Skeletal muscle tissue (tissue), 4 donors: ENCODE measurements around the gene IL32. TPM values are rescaled to one million over a fixed set of nuclear protein-coding genes. Genes with fewer than 3 reads are reported as not detected.

Experiments
- H3K27ac ChIP-seq: one replicate; pipeline ENCODE4 v1.7.0; 2013; ENCODE audit warnings: mild to moderate bottlenecking, low read depth, low read length, inconsistent platforms
- H3K27me3 ChIP-seq, 3 donors: one replicate each; pipeline ENCODE4 v1.7.0; 2013; ENCODE audit warnings: low read length in 3 of 3; ENCODE audit not compliant: control insufficient read depth in 3 of 3, insufficient read depth in 3 of 3
- H3K36me3 ChIP-seq, 3 donors: one replicate each; pipeline ENCODE4 v1.7.0; 2013; ENCODE audit warnings: low read length in 3 of 3; ENCODE audit not compliant: control insufficient read depth in 3 of 3, insufficient read depth in 3 of 3
- H3K4me1 ChIP-seq, 3 donors: one replicate each; pipeline ENCODE4 v1.7.0; 2013; ENCODE audit warnings: low read length in 3 of 3, mild to moderate bottlenecking in 3 of 3; ENCODE audit not compliant: control insufficient read depth in 3 of 3, insufficient read depth in 3 of 3
- H3K4me3 ChIP-seq, 3 donors: one replicate each; pipeline ENCODE4 v1.7.0; 2013; ENCODE audit warnings: low read length in 3 of 3
- H3K9ac ChIP-seq, 3 donors: one replicate each; pipeline ENCODE4 v1.7.0; 2013; ENCODE audit warnings: low read length in 3 of 3, mild to moderate bottlenecking in 3 of 3, moderate library complexity in 2 of 3, low read depth in 1 of 3
- H3K9me3 ChIP-seq, 3 donors: one replicate each; pipeline ENCODE4 v1.7.0; 2013; ENCODE audit warnings: low read length in 3 of 3; ENCODE audit not compliant: control insufficient read depth in 3 of 3
- total RNA-seq: library from RNA; depleted of rRNA; stranded (reverse); fragments of >200 nt; gene quantifications from one replicate; pipeline ENCODE4 v1.2.3, GENCODE V29; 2014
- donor health status: Osteomylitis.

Gene IL32
- total RNA-seq, 1 donor from 2014 or later, result 25.1 TPM

DNA sequence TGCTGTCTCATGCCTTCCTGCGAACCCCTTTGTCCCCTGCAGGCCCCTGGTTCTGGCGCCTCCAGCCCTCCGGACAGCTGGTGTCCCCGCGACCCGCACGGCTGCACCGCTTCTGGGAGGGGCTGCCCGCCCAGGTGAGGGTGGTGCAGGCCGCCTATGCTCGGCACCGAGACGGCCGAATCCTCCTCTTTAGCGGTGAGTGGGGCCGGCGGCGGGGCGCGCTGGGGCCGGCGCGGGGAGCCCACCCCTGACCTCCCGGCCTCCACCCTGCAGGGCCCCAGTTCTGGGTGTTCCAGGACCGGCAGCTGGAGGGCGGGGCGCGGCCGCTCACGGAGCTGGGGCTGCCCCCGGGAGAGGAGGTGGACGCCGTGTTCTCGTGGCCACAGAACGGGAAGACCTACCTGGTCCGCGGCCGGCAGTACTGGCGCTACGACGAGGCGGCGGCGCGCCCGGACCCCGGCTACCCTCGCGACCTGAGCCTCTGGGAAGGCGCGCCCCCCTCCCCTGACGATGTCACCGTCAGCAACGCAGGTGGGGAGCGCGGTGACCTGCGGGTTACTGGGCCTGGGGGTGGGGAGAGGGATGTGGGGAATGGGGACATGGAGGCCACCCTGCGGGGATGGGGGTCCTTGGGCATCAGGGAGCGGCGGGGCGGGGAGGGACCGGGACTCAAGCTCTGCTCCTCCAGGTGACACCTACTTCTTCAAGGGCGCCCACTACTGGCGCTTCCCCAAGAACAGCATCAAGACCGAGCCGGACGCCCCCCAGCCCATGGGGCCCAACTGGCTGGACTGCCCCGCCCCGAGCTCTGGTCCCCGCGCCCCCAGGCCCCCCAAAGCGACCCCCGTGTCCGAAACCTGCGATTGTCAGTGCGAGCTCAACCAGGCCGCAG, 7.1 kb upstream of the IL32 start:
- H3K27me3 ChIP-seq, result no peaks in the 10 kb centered on the region
- peaks cover 23 to 35% (median 27%) of the 10 kb centered on the region in 3 donors for H3K4me1 ChIP-seq
- peak overlapping the region; percentile 76 to 90 (median 77) for H3K9ac ChIP-seq

DNA sequence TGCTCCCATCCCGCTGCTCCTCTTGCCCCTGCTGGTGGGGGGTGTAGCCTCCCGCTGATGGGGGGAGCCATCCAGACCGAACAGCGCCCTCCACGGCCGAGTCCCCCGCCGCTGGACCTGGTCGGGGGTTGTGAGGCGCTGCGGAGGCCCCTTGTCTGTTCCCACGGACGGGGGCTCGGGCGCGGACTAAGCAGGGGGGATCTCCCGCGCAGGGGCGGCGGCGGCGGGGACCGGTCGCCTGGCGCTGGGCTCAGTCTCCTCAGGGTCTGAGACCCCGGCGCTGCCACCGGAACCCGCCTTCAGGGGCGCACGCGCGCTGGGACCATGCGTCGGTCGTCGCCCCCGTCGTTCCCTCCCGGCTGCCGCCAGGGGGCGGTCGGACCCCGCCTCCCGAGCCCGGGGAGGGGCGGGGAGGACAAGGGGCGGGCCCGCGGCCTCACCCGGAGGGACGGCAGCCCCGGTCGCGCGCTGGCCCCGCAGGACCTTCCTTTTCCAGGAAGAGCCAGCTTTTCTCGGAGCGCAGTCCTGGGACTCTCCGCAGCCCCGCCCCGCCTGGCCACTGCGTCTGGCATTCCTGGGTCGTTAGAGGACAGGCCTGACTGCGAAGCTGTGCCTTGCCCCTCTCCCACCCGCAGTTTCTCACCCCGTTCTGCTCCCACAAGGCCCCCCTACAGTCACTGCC, 6.3 kb upstream of the IL32 start:
- Histone ChIP-seq H3K4me3 (peak overlapping the region; percentile 77 to 91 (median 81)), H3K27me3 (no peaks in the 10 kb centered on the region), H3K4me1 (peaks cover 23 to 35% (median 27%) of the 10 kb centered on the region in 3 donors), H3K27ac (peak overlapping the region; percentile 80), H3K9ac (peak overlapping the region; percentile 77 to 90 (median 77)), H3K9me3 (no peaks in the 10 kb centered on the region), H3K36me3 (peaks cover 0 to 4% (median 3%) of the 10 kb centered on the region in 3 donors)

More for the DNA sequence above, 7.1 kb upstream of the IL32 start:
- Histone ChIP-seq H3K27ac (no peak overlapping the region), H3K4me3 (peak overlapping the region; percentile 77 to 91 (median 81)), H3K9me3 (no peaks in the 10 kb centered on the region), H3K36me3 (peaks cover 0 to 5% (median 4%) of the 10 kb centered on the region in 3 donors)

DNA sequence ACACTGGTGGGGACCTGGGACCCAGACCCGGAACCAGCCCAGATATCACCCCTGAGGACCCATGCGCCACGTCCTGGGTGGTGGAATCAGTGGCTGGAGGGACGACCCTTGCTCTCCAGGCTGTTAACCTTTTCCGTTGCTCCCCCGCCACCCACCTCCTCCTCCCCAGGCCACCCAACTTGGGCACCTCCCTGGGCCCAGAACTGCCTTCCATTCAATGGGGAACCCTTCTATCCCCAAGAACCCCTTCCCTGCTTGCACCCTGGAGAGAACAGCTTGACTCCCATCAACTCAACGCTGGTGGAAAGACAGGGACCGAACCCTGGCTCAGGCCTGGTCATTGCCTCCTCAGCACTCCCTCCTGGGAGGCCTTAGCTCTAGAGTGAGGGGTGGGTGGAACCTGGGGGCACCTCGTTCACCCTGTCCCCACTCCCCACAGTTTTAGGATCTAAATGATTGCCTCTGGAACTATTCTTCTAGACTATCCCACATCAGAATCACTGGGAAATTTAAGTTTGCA, 5.7 kb upstream of the IL32 start:
- no peaks in the 10 kb centered on the region for H3K27me3 ChIP-seq
- H3K4me3 ChIP-seq, result peak overlapping the region; percentile 56 to 81 (median 76)
- peaks cover 24 to 39% (median 32%) of the 10 kb centered on the region in 3 donors for H3K4me1 ChIP-seq
- no peaks in the 10 kb centered on the region for H3K9me3 ChIP-seq
- peak overlapping the region; percentile 80 for H3K27ac ChIP-seq
- H3K36me3 ChIP-seq, result peaks cover 0 to 2% (median under 1%) of the 10 kb centered on the region in 3 donors
- peak overlapping the region; percentile 73 to 90 (median 77) for H3K9ac ChIP-seq

DNA sequence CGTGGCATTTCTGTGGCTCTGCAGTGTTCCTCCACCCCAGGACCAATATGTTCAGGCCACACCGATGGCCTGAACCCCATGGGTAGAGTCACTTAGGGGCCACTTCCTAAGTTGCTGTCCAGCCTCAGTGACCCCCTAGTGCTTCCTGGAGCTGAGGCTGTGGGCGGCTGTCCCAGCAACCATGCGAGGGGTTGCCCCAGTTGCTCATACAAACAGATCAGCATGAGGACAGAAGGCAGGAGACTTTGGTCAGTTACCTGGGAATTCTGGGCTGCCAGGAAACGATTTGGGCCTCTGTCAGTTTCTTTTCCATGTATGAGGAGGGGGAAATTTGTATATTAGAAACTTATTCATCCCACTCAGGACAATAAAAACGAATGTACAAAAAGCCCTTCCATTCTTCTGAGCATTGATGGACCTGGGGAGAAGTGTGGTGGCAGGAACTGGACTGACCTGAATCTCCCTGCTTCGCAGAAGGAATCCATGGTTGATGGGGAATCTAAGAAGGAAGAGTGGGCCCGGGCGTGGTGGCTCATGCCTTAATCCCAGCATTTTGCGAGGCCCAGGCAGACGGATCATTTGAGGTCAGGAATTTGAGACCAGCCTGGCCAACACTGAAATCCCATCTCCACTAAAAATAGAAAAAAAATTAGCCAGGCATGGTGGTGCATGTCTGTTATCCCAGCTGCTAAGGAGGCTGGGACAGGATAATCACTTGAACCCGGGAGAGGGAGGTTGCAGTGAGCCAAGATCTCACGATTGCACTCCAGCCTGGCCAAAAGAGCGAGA, 4.9 kb upstream of the IL32 start:
- H3K27me3 ChIP-seq, result no peaks in the 10 kb centered on the region
- H3K36me3 ChIP-seq, result no peaks in the 10 kb centered on the region
- H3K4me1 ChIP-seq, result peaks cover 32 to 43% (median 39%) of the 10 kb centered on the region in 3 donors
- peak overlapping the region in 2 of 3 donors; percentile 27 to 76 for H3K4me3 ChIP-seq
- peak overlapping the region; percentile 80 for H3K27ac ChIP-seq
- peak overlapping the region in 2 of 3 donors; percentile 53 to 90 for H3K9ac ChIP-seq
- no peaks in the 10 kb centered on the region for H3K9me3 ChIP-seq

DNA sequence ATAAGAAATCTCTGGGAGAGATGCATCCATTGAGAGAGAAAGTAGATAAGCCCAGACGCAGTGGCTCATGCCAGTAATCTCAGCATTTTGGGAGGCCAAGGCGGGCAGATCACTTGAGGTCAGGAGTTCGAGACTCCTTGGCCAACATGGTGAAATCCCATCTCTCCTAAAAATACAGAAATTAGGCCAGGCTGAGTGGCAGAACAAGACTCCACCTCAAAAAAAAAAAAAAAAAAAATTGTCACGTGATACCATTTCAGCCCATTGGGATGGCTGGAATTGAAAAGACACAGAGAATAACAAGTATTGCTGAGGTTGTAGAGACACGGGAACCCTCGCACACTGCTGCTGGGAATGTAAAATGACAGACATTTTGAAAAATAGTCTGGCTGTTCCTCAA, 2.9 kb upstream of the IL32 start:
- no peaks in the 10 kb centered on the region for H3K9me3 ChIP-seq
- H3K4me1 ChIP-seq, result peaks cover 50 to 57% (median 53%) of the 10 kb centered on the region in 3 donors
- no peak overlapping the region for H3K27ac ChIP-seq
- H3K27me3 ChIP-seq, result no peaks in the 10 kb centered on the region
- no peak overlapping the region for H3K4me3 ChIP-seq
- no peak overlapping the region for H3K9ac ChIP-seq
- H3K36me3 ChIP-seq, result no peaks in the 10 kb centered on the region

DNA sequence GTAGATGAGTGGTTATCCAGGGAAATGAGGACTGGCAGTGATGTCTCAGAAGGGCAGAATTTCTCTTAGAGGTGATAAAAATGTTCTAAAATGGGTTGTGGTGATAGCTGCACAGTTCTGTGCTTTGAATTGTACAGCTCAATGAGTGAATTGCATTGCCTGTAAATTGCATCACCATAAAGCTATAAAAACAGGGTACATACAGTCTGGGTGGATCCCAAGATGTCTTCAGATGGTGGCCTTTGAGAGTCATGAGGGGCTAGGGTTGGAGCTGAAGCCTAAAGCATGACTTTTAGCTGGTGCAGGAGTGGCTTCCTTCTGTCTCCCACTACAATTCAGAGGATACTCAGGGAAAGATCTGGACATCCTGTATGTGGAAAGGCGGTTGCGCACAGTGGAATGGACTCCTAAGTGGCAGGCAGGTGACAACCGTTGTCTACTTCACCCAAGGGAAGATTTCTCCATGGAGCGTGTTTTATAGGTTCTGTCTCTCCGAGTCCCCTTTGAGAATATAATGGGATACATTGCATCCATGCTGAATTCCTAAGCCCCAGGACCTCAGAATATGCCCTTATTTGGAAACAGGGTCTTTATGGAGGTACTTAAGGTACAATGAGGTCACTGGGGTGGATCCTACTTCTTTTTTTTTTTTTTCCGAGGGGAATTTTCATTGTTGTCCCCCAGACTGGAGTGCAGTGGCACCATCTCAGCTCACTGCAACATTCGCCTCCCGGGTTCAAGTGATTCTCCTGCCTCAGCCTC, 1.6 kb upstream of the IL32 start:
- peak overlapping the region in 1 of 3 donors; percentile 23 for H3K9ac ChIP-seq
- no peak overlapping the region for H3K4me3 ChIP-seq
- H3K27me3 ChIP-seq, result no peaks in the 10 kb centered on the region
- H3K4me1 ChIP-seq, result peaks cover 46 to 61% (median 56%) of the 10 kb centered on the region in 3 donors
- H3K36me3 ChIP-seq, result peaks cover 0 to 6% (median 6%) of the 10 kb centered on the region in 3 donors
- H3K27ac ChIP-seq, result no peak overlapping the region
- H3K9me3 ChIP-seq, result no peaks in the 10 kb centered on the region

DNA sequence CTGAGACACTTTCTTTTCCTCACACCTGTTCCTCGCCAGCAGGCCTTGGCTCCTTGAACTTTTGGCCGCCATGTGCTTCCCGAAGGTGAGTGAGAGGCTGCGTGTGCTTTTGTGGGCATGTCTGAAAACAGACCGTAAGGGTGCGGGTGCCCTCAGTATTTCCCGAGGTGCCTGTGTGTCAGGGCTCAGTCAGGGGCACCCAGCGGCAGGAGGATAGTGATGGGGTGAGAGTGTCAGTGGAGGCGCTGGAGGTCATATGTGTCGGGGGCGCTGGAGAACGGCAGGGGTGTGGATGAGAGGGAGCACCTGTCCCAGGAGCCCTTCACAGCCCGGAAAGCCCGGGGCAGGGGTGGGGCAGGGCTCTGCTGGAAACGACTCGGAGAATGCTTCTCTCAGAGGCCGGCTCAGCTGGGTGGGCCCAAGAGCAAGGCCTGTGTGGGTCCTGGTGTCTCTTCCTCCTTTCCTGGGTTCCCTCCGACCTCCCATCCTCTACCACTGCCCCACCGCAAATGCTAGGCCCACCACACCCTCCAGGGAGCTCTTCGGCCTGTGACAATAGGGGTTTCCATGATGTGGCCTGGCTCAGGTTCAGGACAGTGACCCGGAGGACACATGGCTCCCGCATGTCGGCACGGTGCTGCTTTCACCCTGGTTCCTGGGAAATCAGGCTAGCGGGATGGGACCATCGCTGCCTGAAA, 451 bp downstream of the IL32 start:
- Histone ChIP-seq H3K9me3 (no peaks in the 10 kb centered on the region), H3K27me3 (no peaks in the 10 kb centered on the region), H3K27ac (peak overlapping the region; percentile 48), H3K9ac (peak overlapping the region; percentile 57 to 89 (median 73)), H3K4me3 (peak overlapping the region; percentile 24 to 85 (median 84)), H3K36me3 (peaks cover 0 to 11% (median 7%) of the 10 kb centered on the region in 3 donors), H3K4me1 (peaks cover 31 to 47% (median 42%) of the 10 kb centered on the region in 3 donors)

DNA sequence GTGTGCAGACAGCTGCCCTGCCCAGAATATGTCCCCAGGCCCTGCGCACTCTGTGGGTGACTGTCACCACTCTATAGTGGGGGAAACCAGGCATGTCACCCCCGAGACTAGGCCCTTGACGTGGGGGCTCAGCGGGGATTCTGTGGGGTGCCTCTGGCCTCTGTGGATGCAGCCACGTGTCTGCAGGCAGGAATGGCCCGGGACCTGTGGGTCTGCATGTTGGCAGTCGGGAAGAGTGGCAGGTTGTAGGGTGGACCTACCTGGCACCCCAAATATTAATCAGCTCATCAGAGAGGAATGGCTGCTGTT, 954 bp downstream of the IL32 start:
- Histone ChIP-seq H3K4me1 (peaks cover 27 to 43% (median 40%) of the 10 kb centered on the region in 3 donors), H3K9me3 (no peaks in the 10 kb centered on the region), H3K4me3 (peak overlapping the region; percentile 24 to 85 (median 84)), H3K27me3 (no peaks in the 10 kb centered on the region), H3K9ac (peak overlapping the region in 2 of 3 donors; percentile 73 to 89), H3K36me3 (peaks cover 0 to 11% (median 7%) of the 10 kb centered on the region in 3 donors), H3K27ac (no peak overlapping the region)
